ENCODE measurements around the gene GPX3. TPM values are rescaled to one million over a fixed set of nuclear protein-coding genes. Genes with fewer than 3 reads are reported as not detected.

Gene GPX3
- total and polyA plus RNA-seq, 2 of the 8 experiments (the other 6 are each of a cell fraction or from before 2014, with no cell fraction given) = 27.8 to 77.9 TPM

GRCh38 chr5:150993422-150993821 lies 27.0 kb upstream of the GPX3 start:
- Histone ChIP-seq H3K4me3 (ENCODE audit: extremely low read depth in 1 of 4, insufficient read depth in 2 of 4, low read depth in 3 of 4, low read length in 4 of 4) (no peak overlapping the region), H4K5ac (ENCODE audit: insufficient read length, low read depth, low read length) (no peak overlapping the region), H2BK5ac (ENCODE audit: low read depth, low read length) (no peak overlapping the region), H2BK120ac (replicated peaks; ENCODE audit: low read depth, low read length) (no peak overlapping the region), H2BK15ac (ENCODE audit: low read length) (no peak overlapping the region), H2AK5ac (ENCODE audit: low read depth, low read length) (no peak overlapping the region), H3K56ac (replicated peaks; ENCODE audit: insufficient read length, low read depth, low read length) (no peak overlapping the region), H3K9ac (replicated peaks in 1 of 4; ENCODE audit: extremely low read depth in 1 of 4, low read depth in 3 of 4, low read length in 3 of 4) (no peak overlapping the region), H3K79me2 (ENCODE audit: control insufficient read depth in 1 of 2, insufficient read depth in 2 of 2, low read length in 2 of 2) (no peaks in the 10 kb centered on the region), H3K27ac (ENCODE audit: low read depth, low read length) (no peak overlapping the region), H2BK20ac (ENCODE audit: low read length) (no peak overlapping the region), H3K23me2 (ENCODE audit: low read depth, low read length) (no peaks in the 10 kb centered on the region), H4K20me1 (replicated peaks in 1 of 2; ENCODE audit: control insufficient read depth in 1 of 2, insufficient read depth in 2 of 2, low read length in 2 of 2) (no peaks in the 10 kb centered on the region), H3K9me3 (ENCODE audit: insufficient read depth in 2 of 2, low read depth in 1 of 2, low read length in 1 of 2) (peaks cover 7 to 8% of the 10 kb centered on the region in 2 experiments; a peak in 1 of 4 replicates), H4K8ac (ENCODE audit: extremely low read depth, insufficient read depth, low read length) (no peak overlapping the region; the same call in 1 of the 2 replicates), H3K18ac (ENCODE audit: extremely low read depth, low read length) (no peak overlapping the region), H2BK12ac (ENCODE audit: low read depth, low read length) (no peak overlapping the region), H3K4me1 (replicated peaks in 1 of 4; ENCODE audit: control insufficient read depth in 3 of 4, insufficient read depth in 4 of 4, low read length in 3 of 4) (no peaks in the 10 kb centered on the region), H4K91ac (replicated peaks; ENCODE audit: insufficient read length, low read length) (no peak overlapping the region), H3K79me1 (ENCODE audit: low read depth, low read length) (no peaks in the 10 kb centered on the region), H3K27me3 (replicated peaks in 1 of 4; ENCODE audit: control insufficient read depth in 3 of 4, extremely low read depth in 1 of 4, insufficient read depth in 3 of 4, low read length in 3 of 4) (no peaks in the 10 kb centered on the region), H3K36me3 (ENCODE audit: control insufficient read depth in 2 of 4, insufficient read depth in 4 of 4, low read length in 3 of 4) (no peaks in the 10 kb centered on the region), H3K23ac (ENCODE audit: insufficient read length) (no peak overlapping the region), H3K4ac (replicated peaks; ENCODE audit: insufficient read length, low read depth, low read length) (no peak overlapping the region), H2AFZ (ENCODE audit: low read length) (no peak overlapping the region), H3K4me2 (ENCODE audit: insufficient read depth in 1 of 2, low read depth in 2 of 2, low read length in 2 of 2) (no peak overlapping the region), H3K14ac (ENCODE audit: insufficient read length) (no peak overlapping the region)
- POLR2A ChIA-PET (ENCODE audit: partially characterized antibody) = no interaction called here
- 85% methylated on average over 2 of the region's 2 CpGs; no CpG with 5 or more reads in 1 of the 2 experiments for WGBS, 2 experiments (ENCODE audit: extremely low coverage in 1 of 2, insufficient coverage in 1 of 2, insufficient read length in 1 of 2, insufficient replicate concordance in 2 of 2, low coverage in 1 of 2, low lambda C conversion rate in 2 of 2, missing lambda C conversion rate in 1 of 2)
- FAIRE-seq (no peak), DNase-seq (ENCODE audit: low read depth in 1 of 2, low spot score in 2 of 2) (no peak)
- CTCF ChIA-PET (ENCODE audit: partially characterized antibody) = no interaction called here
- TF ChIP-seq PHF8 (conservative IDR thresholded peaks at IDR 0.05; ENCODE audit: low read depth, low read length) = no peak
- no peak for TF ChIP-seq POLR2AphosphoS5 (IDR thresholded peaks at IDR 0.05; ENCODE audit: low read depth, low read length)
- TF ChIP-seq JUND (IDR thresholded peaks at IDR 0.05; ENCODE audit: low read length) = no peak
- no peak for TF ChIP-seq NRF1 (IDR thresholded peaks at IDR 0.05; ENCODE audit: low read depth, low read length)
- TF ChIP-seq BRCA1 (IDR thresholded peaks at IDR 0.05; ENCODE audit: low read depth, low read length) = no peak
- TF ChIP-seq SIX5 (IDR thresholded peaks at IDR 0.05; ENCODE audit: low read depth, low read length) = no peak
- no peak for TF ChIP-seq CBX8 (IDR thresholded peaks at IDR 0.05; ENCODE audit: borderline replicate concordance, low read depth, low read length)
- no peak for TF ChIP-seq CREB1 (IDR thresholded peaks at IDR 0.05)
- TF ChIP-seq HDAC2 (IDR thresholded peaks at IDR 0.05; ENCODE audit: borderline replicate concordance in 1 of 2, low read depth in 2 of 2, low read length in 2 of 2) = no peak
- TF ChIP-seq RXRA (IDR thresholded peaks at IDR 0.05; ENCODE audit: insufficient read depth, low read depth, low read length) = no peak
- TF ChIP-seq EGR1 (IDR thresholded peaks at IDR 0.05; ENCODE audit: borderline replicate concordance, low read depth, low read length) = no peak
- no peak for TF ChIP-seq RAD21 (IDR thresholded peaks at IDR 0.05 in 1 of 2, conservative IDR thresholded peaks at IDR 0.05 in 1 of 2; ENCODE audit: low read depth in 2 of 2, low read length in 2 of 2)
- no peak for TF ChIP-seq MAX (IDR thresholded peaks at IDR 0.05)
- no peak for TF ChIP-seq ZNF274 (IDR thresholded peaks at IDR 0.05; ENCODE audit: borderline replicate concordance, extremely low read depth, low read length)
- no peak for TF ChIP-seq YY1 (IDR thresholded peaks at IDR 0.05; ENCODE audit: low read depth, low read length)
- TF ChIP-seq CHD2 (IDR thresholded peaks at IDR 0.05; ENCODE audit: low read length) = no peak
